NCI-H1105 treated with DMSO at 0.1 percent for 48 hours (cell line): ENCODE data around the gene REPIN1.

Experiments used
- DNase-seq: peaks from one replicate; lab custom pipeline; 2025; lab: John Stamatoyannopoulos, UW

The REPIN1 gene

GRCh38 chr7:150360363-150361058 is 8.1 kb upstream of the REPIN1 start:
- DNase-seq, result no peak

DNA sequence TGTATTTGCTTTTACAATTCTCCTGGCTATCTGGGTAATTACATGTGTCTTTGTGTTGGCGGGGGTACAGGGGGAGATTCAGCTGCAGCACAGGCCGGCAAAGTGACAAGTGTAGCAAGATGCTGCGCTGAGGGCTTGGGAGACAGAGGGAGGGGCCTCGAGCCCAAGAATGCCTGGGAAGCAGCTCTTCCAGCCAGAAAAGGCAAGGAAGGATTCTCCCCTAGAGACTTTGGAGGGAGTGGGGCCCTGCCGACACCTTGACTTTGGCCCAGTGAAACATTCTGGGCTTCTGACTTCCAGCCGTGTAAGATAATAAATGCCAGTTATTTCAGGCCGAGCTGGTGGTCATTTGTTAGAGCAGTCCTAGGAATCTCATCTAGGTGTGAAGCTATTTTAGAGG is 7.2 kb upstream of the REPIN1 start:
- DNase-seq, result no peak

DNA sequence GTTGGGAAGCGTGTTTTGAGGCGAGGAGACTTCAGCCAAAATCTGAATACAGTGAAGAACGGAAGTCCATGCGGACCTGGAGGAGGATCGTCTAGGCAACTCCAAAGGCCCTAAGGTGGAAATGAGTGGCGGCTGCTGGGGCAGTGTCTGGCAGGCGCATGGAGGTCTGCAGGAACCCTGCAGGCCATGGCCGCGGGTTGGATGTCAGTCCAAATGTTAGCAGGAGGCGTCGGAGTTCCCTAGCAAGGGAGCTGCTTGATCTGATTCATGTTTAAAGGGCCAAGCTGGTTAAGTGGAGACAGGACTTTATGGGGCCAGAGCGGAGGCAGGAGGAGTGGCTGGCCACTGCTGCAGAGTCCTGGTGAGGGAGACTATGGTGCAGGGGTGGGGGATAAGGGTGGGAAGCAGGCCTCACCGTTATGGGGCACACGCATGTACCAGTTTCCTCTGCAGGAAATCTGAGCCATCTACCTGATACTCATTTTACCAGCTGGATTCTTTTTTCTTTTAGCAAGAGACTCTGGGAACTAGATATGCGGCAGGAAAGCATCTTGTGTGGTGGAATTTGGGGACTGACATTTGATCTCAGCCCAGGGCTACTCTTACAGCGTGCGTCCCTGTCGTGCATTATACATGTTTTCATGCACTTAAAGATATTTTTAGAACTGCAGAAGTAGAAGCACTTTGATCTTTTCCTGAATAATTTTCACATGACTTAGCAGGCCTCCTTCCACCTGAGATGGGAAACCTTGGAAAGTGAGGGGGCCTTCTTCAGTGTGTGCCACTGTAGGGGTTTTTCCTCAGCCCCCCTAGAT is 6.6 kb upstream of the REPIN1 start:
- DNase-seq, result no peak

DNA sequence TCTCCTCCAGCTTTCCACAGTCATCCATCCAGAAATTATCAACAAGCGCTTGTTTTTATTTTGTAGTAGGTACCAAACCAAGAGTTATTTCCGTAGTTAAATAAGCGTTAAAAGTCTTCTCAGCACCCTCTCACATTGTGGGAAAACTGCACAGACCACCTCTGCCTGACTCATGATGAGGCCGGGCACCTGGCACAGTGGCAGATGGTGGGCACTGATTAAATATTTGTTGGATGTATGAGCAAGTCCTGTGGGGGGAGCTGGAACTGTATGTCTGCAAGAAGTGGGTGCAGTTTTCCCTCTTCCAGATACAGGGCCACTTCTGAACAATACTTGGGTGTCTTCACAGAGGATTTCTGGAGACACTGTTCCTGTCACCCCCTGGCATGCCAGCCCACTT is 5.3 kb upstream of the REPIN1 start:
- no peak for DNase-seq

DNA sequence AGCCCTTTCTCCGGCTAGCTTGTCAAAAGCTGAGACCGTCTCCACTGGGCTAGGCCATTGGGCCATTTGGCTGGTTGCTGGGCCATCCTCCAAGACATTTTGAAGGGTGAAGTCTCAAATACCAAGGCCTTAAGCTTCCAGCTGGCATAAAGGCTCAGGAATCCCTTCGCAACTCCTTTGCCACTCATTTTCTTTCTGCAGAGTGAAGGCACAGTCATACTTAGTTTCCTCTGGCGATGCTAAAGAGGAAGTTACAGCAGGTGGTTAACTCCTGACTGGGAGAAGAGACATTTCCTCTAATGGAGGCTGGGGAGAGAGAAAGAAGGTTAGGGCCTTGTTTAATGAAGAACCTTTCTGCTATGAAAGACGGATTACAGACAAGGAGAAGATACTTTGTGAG is 4.8 kb upstream of the REPIN1 start:
- DNase-seq, result no peak

DNA sequence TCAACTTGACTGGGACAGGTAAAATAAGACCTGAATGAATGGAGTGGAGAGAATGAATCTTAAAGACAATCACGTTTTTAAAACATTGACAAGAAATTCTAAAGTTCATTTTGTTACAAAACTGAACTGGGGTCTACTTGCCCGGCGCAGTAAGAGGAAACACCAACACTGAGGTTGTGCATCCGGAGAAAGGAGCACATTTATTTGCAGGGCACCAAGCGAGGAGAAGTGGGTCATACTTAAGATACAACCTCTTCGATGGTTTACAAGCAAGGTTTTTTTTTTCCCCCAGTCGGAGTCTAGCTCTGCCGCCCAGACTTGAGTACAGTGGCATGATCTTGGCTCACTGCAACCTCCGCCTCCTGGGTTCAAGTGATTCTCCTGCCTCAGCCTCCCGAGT is 3.4 kb upstream of the REPIN1 start:
- DNase-seq, result no peak

DNA sequence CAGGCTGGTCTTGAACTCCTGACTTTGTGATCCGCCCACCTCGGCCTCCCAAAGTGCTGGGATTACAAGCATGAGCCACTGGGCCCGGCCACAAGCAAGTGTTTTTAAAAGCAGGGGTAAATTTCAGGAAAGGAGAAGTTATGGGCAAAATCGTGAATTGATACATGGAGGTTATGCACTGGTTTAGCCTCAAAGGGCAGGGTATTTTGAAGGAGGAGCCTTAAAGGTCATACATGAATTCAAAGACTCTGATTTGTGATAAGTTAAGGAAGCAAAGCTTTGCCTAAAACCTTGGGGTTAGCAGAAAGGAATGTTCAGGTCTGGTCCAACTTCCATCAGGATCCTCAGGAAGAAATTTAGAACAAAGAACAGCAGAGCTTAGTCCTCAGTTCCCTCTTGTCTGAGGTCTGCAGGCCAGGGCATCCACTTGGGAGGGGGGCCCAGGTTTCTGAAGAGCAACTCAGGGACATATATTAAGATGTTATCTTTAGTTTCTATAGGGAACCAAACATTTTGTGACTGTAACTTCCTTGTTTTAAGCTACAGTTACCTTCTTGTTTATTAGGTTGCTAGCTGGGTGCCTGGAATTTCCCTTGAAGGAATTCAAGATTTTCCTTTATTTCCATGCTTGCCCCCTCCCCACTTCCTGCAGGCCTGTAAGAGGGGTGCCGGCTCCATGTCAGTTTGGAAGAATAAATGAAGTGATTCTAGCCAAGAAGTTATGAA is 2.8 kb upstream of the REPIN1 start:
- no peak for DNase-seq

DNA sequence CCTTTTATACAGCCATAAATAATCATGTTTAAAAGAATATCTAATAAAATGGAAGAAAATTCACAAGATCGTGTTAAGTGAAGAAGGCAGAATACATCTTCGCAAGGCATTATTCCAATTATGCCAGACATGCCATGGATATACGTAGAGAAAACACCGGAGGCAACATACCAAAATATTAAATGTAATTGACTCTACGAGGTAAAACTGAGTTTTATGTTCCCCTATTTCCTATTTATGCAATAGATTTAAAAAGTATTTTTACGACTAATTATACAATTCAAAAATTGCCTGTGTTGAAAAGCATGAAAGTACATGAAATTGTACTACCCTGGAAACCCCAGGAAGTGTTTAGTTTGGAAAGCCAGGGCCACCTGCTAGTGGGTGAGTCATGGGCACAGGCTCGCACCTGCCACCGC is 936 bp upstream of the REPIN1 start:
- DNase-seq, result peak; percentile 93

DNA sequence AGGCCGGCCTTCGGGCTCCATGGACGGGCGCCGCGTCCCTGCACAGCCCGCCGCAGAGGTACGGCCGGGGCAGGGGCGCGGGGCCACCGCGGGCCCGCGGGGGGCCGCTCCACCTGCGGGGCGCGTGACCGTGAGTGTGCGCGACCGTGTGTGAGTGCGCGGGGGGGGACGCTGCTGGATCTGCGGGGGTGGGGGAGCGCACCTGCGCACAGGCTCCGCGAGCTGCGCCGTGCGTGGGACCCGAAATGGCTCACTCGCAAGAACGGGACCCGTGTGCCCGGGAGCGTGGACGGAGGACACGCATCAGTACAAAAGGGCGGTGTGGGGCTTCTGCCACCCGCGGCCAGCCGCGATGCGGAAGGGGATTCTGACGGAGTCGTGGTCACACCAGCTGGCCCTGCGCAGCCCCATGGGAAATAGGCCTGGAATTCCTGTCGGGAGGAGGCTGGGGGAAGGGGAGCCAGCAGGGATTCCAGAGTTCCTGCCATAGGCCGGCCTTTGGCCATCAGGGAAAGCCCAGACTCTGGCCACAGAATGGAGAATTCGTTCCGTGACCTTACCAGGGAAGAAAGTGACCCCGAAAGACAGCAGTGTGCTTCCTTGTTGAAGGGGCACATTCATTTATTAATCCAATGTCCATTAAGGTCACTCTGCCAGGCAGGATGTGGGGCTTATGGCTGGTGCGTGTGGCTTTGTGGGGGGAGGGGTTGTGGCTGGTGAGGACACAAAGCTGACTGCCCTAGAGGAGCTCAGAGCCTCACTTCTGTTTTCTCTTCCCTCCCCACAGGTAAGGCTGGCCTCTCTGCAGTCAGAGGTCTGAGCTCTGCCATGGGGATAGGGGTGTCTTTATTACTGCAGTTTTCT is 494 bp downstream of the REPIN1 start:
- DNase-seq, result peak; percentile 21

DNA sequence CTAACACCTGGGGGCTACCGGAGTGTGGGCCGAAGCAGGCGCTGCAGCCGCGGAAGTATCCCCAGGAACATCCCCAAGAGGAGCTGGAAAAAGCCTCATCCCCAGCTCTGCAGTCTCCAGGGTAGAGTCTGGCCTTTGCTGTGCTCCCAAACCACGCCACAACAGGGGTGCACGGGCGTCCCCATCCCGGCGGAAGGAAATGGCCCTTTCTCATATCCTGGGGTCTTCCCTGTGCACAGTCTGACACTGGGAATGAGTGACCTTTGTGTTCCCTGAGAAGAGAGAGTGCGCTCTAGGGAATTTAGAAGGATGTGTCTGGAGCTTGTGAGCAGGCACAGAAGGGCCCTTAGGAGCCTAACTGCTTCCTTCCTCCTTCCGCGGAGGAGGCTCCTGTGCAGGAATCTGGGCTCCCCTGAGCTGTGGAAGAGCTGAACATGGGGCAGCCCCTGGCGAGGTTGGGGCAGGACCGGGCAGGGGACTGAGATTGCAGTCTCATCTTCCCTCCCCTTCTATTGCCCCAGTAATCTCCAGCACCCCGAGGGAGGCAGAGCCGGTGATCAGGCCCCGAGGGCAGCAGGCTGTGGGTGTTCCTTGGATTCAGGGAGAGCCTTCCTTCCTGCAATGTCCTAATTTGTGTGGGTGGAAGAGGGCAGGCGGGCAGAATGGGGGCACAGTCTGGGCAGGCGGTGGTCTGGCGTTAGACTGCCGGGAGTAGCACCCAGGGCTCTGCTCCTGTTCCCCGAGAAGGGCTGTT is 1.3 kb downstream of the REPIN1 start:
- DNase-seq, result no peak

GRCh38 chr7:150370612-150371071 is 2.0 kb downstream of the REPIN1 start:
- DNase-seq, result no peak

- no peak for DNase-seq
Observed at GRCh38 chr7:150371131-150371995, 2.7 kb downstream of the REPIN1 start.

- no peak for DNase-seq
Observed at GRCh38 chr7:150371996-150372270, 3.3 kb downstream of the REPIN1 start.

- DNase-seq, result no peak
Observed at GRCh38 chr7:150372271-150373048, 3.8 kb downstream of the REPIN1 start.

GRCh38 chr7:150373049-150373801 is 4.6 kb downstream of the REPIN1 start:
- DNase-seq, result no peak

GRCh38 chr7:150374026-150374425 is 5.4 kb downstream of the REPIN1 start:
- no peak for DNase-seq

- no peak for DNase-seq
Observed at GRCh38 chr7:150374472-150374871, 5.8 kb downstream of the REPIN1 start.

DNA sequence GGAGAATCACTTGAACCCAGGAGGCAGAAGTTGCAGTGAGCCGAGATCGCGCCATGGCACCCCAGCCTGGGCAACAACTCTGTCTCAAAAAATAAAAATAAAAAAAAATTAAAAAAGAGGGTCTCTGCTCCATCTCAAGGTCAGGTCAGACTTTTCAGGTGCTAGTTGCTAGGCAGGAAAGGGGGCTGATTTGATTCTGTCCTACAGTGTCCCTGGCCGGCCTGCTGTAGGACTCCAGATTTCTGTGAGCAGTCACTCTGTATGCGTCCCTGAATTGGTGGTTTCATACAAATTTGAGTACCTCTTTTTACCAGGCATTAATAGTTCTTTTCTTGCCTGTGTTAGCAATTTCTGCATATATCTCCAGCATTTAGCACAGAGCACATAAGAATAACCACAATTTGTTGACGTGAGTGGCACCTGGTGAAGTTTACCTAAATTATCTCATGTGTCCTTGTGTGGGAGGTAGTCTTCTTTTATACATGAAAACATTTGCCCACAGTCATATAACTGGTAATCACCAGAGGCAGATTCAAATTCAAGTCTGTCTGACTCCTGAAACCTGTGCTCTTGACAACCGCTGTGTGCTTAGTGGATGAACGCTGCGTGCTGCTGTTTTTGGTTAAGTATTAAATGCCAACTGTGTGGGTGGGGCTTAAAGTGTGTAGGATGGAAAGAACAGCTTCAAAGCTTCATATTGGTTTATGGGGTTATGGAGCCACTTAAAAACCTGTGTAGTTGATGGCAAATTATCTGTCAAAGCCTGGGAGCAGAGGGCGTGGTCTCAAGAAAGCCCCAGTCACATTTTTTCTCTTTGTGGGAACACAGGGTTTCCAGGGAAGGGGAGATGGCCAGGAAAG is 7.3 kb downstream of the REPIN1 start:
- DNase-seq, result no peak
